WI38 (cell line): Measurements from ENCODE around the gene MMP24.

Experiments
- H3K4me3 ChIP-seq: 2 replicates; pipeline ENCODE4 v1.5.1; 2011; ENCODE audit warnings: low read depth, mild to moderate bottlenecking, control low read depth, low read length
- TF ChIP-seq, protein P1 (sequence below): IDR thresholded peaks from 2 replicates; pipeline ENCODE4 v1.5.1; 2012; ENCODE audit warnings: low read depth, mild to moderate bottlenecking, control low read depth, low read length

MMP24 gene

DNA sequence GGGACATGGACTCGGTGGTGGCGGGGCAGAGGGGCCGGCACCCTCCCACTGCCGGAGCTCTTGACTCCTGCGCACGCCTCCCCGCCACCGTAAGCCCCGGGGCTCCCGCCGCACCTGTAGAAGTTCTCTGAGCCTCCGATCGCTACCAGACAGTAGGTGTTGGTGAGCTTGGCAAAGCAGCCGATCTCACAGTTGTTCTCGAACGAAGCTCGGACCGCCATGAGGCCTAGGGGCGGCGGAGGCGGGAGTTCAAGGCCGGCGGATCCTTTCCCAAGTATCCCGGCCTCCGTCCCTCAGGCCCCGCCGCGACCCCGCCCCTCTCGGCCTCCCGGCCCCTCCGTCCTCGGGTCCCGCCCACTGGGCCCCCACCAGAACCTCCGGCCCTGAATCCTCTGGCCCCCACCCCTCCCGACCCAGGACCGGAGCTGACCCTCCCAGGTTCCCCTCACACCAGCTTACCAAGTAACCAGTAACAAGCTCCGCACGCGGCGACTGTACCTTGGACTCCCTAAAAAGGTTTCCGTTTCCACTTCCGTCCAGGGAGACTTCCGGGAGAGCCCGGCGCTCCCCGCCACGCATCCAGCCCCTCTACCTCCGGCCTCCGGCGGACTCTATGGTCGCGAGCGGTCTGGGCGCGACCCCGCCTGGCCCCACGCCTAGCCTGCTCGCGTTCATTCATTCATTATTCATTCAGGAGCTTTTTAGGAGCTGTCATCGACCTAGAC is 57.9 kb downstream of the MMP24 start, which contains the start of gene EIF6:
EIF6 (minus strand) TSS at position 506 of the 725 bp plus-strand sequence; CDS start at position 221, 285 bp downstream.
- peak within 1 kb of the TSS; percentile 94 for H3K4me3 ChIP-seq
- TF ChIP-seq, protein P1, sequence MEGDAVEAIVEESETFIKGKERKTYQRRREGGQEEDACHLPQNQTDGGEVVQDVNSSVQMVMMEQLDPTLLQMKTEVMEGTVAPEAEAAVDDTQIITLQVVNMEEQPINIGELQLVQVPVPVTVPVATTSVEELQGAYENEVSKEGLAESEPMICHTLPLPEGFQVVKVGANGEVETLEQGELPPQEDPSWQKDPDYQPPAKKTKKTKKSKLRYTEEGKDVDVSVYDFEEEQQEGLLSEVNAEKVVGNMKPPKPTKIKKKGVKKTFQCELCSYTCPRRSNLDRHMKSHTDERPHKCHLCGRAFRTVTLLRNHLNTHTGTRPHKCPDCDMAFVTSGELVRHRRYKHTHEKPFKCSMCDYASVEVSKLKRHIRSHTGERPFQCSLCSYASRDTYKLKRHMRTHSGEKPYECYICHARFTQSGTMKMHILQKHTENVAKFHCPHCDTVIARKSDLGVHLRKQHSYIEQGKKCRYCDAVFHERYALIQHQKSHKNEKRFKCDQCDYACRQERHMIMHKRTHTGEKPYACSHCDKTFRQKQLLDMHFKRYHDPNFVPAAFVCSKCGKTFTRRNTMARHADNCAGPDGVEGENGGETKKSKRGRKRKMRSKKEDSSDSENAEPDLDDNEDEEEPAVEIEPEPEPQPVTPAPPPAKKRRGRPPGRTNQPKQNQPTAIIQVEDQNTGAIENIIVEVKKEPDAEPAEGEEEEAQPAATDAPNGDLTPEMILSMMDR = no peak

DNA sequence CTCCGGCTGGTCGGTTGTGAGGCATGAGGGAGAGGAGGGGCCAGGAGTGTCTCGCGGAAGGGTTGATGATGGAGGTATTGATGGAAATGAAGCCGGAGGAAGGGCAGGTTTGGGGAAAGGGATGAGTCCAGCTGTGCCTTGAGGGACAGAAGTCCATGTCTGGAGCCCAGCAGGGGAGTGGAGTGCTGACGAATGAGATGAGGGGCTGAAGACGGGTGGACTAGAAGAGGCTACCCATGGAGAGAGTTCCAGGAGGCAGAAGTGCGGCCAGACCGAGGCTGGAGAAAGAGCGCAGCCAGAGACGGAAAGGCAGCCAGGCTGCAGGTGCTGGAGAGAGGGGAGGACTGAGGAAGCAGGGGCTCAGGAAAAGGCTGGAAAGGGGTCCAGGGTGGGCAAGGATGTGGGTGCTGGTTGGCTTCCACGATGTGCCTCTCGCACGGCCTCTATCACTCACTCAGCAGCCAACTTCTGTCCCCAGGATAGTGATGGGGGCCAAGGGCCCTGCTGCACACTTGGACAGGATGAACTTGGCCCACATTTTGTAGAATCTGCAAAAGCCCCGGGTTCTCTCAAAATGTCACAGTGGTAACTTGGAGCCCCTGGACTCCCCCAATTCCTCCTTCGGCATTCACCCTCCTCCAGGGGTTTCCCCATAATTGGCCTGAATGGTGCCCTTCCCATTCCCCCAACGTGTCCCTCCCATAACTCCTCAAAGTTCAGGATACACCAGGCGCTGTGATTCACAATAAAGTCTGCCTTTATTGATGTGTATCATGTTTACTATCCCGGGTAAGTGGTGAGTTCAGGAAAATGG is 58.7 kb downstream of the MMP24 start:
- TF ChIP-seq, protein P1 = no peak
- H3K4me3 ChIP-seq = peak overlapping the region; percentile 94

DNA sequence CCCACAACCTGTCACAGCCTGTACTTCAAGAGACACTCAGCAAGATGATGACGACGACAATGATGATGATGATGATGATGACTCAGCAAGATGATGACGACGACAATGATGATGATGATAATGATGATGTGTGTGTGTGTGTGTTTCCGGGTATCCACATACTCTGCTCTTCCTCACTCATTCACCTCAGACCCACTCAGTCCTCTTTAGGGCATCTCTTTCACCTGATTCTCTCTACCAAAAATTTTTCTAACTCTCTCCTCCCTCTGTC is 59.3 kb downstream of the MMP24 start:
- TF ChIP-seq, protein P1 = no peak
- no peak overlapping the region for H3K4me3 ChIP-seq

DNA sequence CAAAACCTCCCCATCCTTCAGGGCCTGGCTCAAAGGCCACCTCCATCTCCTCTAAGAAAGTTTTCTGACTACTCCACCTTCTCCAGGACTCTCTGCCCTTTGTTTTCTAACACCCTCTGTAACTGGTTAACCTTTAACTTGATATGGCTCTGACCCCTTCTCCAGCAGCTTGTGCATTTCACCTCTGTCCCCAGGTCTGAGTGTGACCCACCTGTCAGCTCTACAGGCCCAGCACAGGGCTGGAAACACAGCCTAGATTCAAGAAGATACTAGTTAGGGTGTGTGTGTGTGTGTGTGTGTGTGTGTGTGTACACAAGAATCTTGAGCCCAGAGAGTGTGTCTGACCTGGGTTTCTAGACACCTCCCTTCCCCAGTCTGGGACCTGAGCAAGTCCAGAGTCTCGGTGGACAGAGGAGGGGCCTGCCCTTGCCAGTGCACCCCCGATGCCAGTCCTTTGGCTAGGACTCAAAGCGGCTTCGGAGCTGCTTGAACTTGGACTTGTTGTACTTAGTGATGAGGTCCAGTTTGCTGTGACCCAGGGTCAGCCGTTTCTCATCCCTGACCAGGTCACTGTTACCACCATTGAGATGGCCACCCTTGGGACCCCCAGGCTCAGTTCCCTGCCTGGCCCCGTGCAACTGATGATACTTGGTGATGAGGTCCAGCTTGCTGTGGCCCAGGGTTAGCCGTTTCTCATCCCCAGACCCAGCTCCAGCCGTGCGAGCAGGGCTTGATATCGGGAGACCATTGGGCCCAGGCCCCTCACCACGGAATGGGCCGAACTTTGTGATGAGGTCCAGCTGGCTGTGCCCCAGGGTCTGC is 59.8 kb downstream of the MMP24 start:
- H3K4me3 ChIP-seq = no peak overlapping the region
- TF ChIP-seq, protein P1 = no peak

DNA sequence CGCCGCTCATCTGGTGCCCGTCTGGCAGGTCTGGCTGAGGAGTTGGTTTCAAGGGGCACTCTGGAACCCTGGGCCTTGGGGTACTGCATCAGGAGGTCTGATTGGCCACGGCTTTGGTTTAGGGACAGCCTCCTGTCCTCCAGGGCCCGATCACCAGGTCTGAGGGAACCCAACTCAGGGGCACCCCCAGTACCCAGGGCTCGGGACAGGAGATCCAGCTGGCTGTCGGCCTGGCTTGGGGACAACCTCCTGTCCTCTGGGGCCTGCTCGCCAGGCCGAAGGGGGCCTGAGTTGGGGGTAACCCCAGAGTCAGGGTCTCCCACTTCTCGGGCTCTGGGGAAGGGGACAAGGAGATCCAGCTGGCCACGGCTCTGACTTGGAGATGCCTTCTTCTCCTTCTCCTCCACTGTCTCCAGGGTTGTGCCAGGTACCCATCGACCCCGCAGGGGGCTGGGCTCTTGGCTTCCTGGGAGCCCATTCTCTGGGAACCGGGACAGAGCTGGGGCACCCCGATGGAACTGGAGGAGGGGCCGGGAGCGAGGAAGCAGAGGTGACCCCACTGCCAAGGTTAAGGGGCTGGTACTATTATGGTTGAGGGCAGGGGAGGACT is 60.5 kb downstream of the MMP24 start:
- TF ChIP-seq, protein P1 = no peak
- H3K4me3 ChIP-seq = no peak overlapping the region

DNA sequence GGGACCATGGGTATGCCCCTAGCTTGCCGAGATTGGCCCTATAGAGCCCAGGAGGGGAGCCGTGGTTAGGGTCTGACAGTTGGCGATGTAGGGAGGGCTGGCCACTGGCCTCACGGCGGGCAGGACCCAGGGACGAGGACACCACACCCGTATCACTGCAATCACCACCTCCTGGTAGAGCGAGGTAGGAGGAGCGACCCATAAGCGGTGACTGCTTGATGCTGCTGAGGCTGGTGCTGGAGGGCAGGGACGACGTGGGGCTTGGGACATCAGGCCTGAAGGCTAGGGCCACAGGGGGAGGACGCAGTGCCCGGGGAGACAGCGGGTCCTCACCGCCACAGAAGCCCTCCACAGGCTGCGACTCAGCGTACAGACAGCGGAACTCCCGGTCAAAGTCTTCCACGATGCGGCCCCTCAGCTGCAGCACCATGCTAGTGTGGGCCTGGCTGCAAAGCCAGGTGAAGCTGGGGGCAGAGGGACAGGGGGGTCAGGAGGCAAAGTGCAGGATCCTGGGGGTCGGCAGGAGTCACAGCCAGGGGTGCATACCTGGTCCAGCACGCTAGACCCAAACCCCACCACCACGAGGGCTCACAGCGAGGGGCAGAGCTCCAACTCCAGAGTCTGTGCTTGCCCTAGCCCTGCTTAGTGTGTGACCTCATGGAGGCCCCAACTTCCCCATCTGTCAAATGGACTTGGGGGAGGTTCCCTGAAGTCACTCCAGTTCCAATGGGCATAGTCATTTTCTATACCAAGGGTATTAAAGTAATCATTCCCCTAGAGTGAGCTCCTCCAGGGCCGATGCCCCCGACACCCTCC is 61.2 kb downstream of the MMP24 start:
- TF ChIP-seq, protein P1 = no peak

More for the DNA sequence above, 61.2 kb downstream of the MMP24 start:
- H3K4me3 ChIP-seq = no peak overlapping the region
